Endometrial microvascular endothelial cells (primary cell): ENCODE data around the gene CDC123. TPM values are rescaled to one million over a fixed set of nuclear protein-coding genes. Genes with fewer than 3 reads are reported as not detected.
"Not testable (repeated sequence)": the region's sequence is repeated elsewhere in the genome, so short reads cannot be mapped to it uniquely, and the experiment has no call there.

ENCODE experiments used
- in situ Hi-C: cut with HindIII; loops from 2 replicates; pipeline ENCODE4 v1.10.0; 2017; ENCODE audit warnings: low sequenced_read_pairs, low pct_unique_long_range_greater_than_20kb; ENCODE audit errors: inconsistent ontology term
- total RNA-seq: library from RNA; depleted of rRNA; stranded (reverse); fragments of >200 nt; gene quantifications from one replicate; pipeline ENCODE4 v1.2.3, GENCODE V29; 2015; ENCODE audit errors: inconsistent ontology term

Gene CDC123
- total RNA-seq, 1 donor from 2014 or later, result 179 TPM

GRCh38 chr10:12262278-12262981 lies 66.4 kb downstream of the CDC123 start:
- in situ Hi-C loops, result loop anchor here (25.0 kb wide), 2 partner anchors 450 to 800 kb away; no protein-coding TSS in a partner anchor

- in situ Hi-C loops, result loop anchor here (25.0 kb wide), 2 partner anchors 448 to 798 kb away; no protein-coding TSS in a partner anchor
Observed at GRCh38 chr10:12264204-12264940, 68.4 kb downstream of the CDC123 start.

DNA sequence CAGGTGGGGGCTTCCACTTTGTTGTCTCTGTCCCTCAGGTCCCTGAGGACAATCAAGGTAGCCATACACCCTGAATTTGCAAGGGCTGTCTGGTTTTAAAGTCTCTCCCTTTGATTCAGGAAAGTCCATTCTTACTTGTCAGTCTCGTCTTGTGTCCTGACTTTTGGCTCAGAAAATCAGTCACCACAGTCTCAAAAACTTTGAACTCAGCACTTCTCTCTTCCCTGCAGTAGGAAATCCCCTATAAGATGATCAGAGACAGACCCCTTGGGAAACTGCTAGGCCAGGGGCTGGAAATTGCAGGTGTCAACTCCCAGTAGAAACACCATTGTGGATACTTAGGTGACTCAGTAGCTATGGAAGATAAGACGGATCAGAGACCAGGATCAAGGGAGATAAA lies 73.1 kb downstream of the CDC123 start:
- in situ Hi-C loops, result loop anchor here (25.0 kb wide), 2 partner anchors 443 to 793 kb away; no protein-coding TSS in a partner anchor

GRCh38 chr10:12271210-12271540 lies 75.2 kb downstream of the CDC123 start:
- in situ Hi-C loops, result loop anchor here (25.0 kb wide), 2 partner anchors 441 to 791 kb away; no protein-coding TSS in a partner anchor

- in situ Hi-C loops, result not testable (repeated sequence)
Observed at GRCh38 chr10:12277862-12278261, 81.9 kb downstream of the CDC123 start.

DNA sequence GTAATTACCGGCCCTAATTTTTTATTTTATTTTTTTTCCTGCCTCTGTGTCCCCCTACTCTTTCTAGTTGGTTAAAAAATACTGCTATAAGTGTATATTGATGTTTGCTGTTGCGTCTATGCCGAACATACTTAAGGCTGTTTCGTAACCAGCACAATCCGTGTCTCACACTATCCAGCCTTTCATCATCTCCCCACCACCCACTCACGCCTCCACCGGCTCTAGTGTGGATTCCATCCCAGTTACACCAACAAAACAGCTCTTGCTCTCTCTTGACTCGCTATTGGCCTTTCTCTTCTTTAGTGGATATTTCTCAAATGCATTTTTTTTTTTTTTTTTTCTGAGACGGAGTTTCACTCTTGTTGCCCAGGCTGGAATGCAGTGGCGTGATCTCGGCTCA lies 83.3 kb downstream of the CDC123 start:
- in situ Hi-C loops, result no loop called here

- in situ Hi-C loops, result no loop called here
Observed at GRCh38 chr10:12287772-12288171, 91.8 kb downstream of the CDC123 start.

- in situ Hi-C loops, result not testable (repeated sequence)
Observed at GRCh38 chr10:12297784-12298183, 101.8 kb downstream of the CDC123 start.

- in situ Hi-C loops, result no loop called here
Observed at GRCh38 chr10:12299222-12299965, 103.4 kb downstream of the CDC123 start.

Other genes starting within 250 kb of the CDC123 start
- 16.9 TPM for gene UPF2, start 153.4 kb upstream of the CDC123 start, total RNA-seq
- gene DHTKD1, start 127.2 kb upstream of the CDC123 start, total RNA-seq, result 11.1 TPM
- 7.4 TPM for gene SEC61A2, start 66.5 kb upstream of the CDC123 start, total RNA-seq
- gene NUDT5, start 297 bp upstream of the CDC123 start, total RNA-seq, result 91.2 TPM
- 0.37 TPM for gene CAMK1D, start 153.4 kb downstream of the CDC123 start, total RNA-seq